HL-60/S4 treated with phorbol 12-myristate 13-acetate at 8.2 ng/mL for 4 days and 3 days (cell line): ENCODE results near the gene MTMR1.

Experiments used
- in situ Hi-C: fragments of 300-500 bp; cut with MboI; formaldehyde crosslinking; loops from 2 replicates; pipeline ENCODE4 v1.15.0; 2022; ENCODE audit warnings: low sequenced_read_pairs

Gene MTMR1

DNA sequence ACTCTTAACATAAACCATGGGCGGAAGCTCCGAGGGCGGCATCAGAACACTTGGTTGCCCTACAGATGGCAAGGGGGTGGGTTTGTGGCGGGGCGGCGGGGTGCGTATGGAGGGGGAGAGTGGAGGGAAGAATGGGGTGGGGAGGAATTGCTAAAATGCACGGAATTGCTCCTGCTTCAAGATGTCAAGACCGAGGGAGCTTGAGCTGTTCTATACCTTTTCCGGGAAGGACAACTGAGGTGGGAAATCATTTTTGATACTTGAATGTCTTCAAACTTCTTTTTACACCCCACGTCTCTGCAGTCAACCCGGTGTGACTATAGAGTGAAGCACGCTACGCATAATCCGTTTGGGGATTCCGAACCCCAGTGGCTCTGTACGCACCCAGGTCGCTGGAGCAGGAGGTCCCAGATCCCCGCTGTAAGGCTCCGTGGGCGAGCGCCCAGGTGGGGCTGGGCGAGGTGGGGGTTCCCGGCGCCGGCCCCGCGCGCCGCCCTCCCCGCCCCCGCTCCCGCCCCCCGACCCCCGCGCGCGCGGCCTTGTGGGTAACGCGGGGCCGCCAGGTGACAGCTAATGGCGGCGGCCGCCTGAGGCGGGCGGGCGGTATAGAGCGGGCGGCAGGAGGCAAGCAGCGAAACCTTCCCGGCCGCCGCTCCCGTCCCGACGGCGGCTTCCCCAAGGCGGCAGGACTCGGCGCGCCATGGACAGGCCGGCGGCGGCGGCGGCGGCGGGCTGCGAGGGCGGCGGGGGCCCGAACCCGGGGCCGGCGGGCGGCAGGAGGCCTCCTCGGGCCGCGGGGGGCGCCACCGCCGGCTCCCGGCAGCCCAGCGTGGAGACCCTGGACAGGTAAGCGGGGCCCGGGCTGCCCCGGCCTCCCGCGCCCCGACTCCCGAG, at the start of gene MTMR1:
MTMR1 (plus strand) TSS at position 566 of the 894 bp plus-strand sequence; CDS start at position 701, 135 bp downstream.
- in situ Hi-C loops, result loop anchor here (25.0 kb wide), 1 partner anchor 731 kb away; no protein-coding TSS in a partner anchor

DNA sequence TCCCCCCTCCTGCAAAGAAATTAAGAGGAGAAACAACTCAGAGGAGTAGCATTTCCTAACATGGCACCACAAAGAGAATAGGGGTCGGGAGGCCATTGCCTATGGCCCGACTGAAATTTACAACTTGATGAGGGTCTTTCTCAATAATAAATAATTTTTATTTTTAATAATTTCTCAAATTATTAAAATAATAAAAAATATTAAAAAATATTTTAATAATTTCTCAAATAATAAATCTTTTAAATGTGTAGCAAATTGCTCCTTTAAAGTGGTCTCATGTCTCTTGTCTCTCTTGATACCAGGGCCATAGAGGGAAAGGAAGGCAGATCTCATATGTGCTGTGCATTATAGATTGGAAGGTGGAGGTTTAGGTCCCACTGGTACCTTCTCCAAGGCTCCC, 49.2 kb upstream of the MTMR1 start:
- in situ Hi-C loops, result no loop called here

DNA sequence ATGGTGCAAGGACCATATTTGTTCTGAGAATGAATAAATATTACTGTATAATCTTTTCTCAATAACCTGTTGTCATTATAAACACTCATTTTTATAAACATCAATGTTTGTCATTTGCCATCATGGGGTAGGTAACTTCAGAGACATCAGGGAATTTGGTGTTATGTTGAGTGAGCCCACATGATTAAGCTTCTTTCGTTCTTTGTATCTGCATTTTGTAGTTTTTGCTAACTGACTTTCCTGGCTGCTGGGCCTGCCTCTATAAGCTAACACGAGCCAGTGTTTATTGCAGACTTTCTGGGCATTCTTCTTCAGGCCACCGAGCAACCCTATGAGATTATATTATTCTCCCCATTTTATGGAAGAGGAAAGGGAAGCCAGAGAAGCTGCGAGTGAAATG, 48.8 kb upstream of the MTMR1 start:
- in situ Hi-C loops, result no loop called here

DNA sequence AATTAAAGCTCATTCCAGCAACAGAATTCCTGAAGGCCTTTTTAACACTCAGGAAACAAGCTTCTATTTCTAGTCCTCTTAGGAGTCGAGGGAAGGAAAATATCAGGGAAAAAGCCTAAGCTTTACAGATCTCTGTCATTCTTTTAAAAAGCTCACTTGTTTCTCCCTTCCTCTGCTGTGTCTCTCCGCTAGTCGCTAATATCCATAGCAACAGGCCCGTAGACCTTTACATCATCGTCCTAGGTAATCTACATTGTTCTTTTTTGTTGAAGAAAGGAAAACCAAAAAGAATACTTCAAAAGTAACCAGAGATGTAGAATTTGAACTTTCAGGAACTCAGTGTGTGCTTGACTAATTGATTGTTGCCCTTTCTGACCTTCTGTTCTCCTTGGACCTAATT, 45.9 kb upstream of the MTMR1 start:
- in situ Hi-C loops, result no loop called here

DNA sequence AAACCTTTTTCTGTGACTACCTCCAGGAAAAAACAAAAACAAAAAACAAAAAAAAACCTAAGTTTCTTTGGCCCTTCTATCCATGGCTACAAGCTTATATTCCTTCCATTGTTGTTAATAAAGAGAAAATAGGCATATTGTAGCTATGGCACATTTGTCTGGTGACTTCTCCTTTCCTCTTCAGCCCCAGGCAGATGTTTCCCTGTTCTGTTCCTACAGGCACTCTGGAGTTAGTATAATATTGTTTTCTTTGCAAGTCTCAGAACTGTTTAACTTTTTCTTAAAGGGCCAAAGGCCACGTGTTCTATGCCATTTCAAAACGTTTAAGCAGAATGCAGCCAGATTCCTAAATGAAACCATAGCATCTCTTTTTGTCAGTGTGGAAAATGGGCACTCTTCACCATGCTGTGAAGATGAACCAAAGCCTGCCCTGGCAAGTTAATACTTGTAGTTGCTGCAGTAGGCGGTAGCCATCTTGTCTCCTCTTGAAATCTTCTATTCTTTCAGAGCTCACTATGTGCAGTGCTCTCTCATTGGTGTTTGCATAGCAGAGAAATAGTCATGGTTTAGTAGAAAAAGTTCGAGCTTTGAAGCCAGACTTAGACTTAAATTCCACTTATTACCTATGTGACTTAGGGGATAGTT, 44.8 kb upstream of the MTMR1 start:
- in situ Hi-C loops, result no loop called here

DNA sequence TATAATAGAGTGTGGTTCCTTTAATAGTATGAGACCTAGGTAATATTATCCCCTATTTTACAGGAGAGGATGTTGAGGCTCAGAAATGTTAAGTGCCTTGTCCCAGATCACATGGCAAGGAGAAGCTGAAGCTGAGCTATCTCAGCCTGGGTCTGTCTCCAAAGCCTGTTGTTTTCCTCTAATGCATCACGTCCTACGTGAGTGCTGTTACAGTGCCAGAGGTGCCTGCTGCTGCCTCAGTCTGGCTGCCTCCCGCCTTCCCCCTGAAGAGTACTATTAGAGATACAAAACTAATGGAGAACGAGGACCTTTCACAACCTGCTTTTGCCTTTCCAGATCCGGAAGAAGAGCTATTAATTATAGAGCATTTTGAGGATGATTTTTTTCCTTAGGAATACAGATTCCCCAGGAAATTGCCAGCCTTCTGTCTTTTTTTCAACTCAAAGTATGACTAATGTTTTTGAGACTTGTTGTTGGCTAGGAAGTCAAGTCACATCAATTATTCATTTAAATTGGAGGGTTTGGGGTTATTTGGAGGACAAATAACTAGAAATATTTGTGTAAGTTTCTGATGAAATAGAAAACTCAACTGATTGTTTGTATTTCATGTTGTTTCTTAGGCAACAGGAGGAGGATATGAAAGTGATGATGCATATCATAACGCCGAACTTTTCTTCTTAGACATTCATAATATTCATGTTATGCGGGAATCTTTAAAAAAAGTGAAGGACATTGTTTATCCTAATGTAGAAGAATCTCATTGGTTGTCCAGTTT, 43.9 kb upstream of the MTMR1 start:
- in situ Hi-C loops, result no loop called here

DNA sequence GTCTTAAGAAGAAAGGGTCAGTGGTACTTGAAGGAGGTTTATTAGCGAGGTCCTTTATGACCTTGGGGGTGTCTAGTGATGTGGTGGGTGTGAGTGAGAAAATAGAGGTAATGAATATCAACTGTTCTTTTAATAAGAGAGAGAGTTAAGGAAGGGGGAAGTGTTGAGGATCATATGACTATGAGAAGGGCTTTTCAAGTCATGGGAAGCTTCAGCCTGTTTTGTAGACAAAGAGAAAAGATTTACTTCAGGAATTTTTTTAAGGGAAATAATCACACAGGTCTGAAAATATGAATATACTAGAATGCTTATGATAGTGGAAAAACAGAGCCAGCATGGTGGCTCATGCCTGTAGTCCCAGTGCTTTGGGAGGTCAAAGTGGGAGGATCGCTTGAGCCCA, 41.3 kb upstream of the MTMR1 start:
- in situ Hi-C loops, result no loop called here

DNA sequence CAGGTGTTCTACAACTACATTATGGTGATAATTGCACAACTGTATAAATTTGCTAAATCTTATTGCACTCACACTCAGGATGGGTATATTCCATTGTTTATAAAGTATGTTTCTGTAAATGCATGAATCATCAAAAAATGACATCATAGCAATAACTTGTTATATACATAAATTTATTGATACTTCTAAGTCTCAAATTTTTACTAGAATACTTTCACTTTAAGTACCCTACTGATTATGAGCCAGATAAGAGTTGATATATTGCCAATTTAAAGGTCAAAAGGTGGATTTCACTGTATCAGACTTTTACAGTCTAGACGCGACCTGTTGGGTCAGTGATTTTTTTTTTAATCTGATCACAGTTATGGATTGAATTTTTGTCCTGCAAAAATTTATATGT, 37.4 kb upstream of the MTMR1 start:
- in situ Hi-C loops, result no loop called here

DNA sequence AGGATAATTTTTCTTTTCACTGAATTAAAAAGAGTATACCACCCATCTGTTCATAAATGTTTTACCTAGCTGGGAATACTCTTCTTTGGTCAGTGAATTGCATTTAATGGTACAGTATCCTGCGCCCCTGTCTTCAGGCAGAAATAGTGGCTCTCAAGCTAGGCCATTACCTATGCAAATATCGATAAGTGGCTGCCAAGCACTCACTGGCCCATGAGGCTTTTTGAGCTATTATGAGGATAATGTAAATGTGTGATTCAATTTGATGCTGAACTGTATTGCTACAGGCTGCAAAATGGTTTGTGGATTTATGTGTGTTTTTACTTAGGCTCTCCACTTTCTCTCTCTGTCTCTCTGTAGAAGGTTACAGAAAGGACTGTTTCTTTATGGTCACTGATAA, 30.1 kb upstream of the MTMR1 start:
- in situ Hi-C loops, result no loop called here

DNA sequence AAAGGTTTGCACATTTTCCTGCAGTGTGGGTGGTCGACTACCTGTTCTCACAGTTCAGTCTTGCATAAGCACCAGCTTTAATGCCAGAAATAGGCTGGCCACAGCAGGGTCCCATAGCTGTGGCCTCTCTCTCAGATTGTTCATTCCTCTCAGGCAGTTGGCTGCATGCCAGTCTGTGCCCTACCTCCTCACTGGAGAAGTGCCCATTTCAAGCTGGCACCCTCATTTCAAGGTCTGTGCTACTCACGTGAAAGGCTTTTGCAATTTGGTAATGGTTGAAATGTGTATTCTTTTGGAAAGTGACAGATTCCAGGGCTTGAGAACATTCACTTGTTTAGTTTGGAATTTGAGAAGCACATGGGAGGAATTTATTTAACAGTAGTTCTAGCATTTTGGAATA, 28.9 kb upstream of the MTMR1 start:
- in situ Hi-C loops, result no loop called here

DNA sequence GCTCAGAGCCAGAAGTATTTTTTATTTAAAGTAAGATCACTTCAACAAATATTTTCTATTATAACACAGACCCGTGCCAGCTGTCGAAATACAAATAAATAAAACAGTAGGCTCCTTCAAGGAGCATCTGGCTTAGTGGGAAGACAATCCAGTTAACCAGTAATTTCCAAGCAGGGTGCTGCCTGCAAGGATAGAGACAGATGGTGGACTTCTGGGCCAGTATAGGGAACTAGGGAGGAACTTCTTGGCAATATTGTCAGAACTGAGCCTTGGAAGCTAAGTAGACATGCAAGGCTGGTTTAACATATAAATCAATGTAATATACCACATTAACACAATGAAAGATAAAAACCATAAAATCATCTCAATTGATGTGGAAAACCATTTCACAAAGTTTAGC, 17.0 kb upstream of the MTMR1 start:
- in situ Hi-C loops, result loop anchor here (25.0 kb wide), 1 partner anchor 714 kb away; no protein-coding TSS in a partner anchor

DNA sequence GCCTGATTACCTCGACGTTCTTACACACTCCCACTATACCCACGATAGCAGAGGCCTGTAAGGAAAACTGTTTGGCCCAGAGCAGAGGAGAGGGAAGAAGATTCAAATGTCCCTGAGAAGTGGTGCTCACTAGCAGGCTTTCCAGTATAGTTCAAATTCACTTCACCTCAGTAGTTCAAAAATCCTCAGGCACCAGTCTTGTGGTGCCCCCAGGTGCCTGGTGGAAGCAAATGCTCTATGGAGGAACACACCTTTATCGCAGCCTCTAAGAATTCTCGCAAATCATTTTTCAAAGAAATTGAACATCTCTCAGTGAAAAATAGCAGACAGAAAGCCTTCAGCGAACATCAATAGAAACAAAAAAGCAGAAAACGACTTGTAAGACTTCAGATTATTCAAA, 12.2 kb upstream of the MTMR1 start:
- in situ Hi-C loops, result loop anchor here (25.0 kb wide), 1 partner anchor 719 kb away; no protein-coding TSS in a partner anchor

DNA sequence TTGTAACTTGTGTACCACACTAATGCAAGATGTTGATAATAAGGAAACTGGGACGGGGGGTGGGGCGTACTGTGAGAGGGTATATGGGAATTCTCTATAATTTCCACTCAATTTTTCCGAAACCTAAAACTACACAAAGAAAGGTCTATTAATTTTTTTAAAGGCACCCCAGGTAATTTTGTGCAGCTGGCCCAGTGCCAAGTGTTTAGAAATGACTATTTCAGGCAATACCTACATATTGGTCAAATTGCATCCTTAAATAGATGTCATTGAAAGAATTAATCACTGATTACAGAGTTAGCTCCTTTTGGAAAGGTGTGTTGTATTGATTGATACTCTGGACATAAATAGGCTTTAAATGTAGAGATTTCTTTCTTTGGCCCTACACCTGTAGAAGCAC, 10.1 kb upstream of the MTMR1 start:
- in situ Hi-C loops, result loop anchor here (25.0 kb wide), 1 partner anchor 721 kb away; no protein-coding TSS in a partner anchor

DNA sequence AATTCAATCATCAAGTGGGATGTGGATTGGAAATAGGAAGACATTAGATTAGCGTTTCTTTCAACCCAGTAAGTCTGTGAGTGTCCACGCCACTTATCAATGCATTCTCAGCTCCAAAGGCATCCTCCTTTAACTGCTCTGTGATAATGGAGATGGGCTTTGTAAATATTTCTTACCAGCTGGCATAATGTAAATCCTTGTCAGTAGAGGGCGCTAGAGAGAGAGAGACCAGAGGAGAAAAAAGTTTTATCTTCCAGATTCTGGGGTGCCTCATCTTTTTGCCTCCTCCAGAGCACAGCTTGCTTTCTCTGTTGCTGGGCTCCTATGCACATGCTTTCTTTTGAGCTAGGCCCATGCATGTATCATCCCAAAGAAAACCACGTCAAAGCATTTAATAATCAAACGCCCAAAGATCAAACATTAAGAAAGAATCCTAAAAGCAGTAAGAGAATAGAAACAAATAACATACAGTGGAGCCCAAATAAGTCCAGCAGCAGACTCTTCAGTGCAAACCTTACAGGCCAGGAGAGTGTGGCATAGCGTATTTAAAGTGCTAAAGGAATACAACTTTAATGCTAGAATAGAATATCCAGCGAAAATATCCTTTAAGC, 9.6 kb upstream of the MTMR1 start:
- in situ Hi-C loops, result loop anchor here (25.0 kb wide), 1 partner anchor 721 kb away; no protein-coding TSS in a partner anchor

DNA sequence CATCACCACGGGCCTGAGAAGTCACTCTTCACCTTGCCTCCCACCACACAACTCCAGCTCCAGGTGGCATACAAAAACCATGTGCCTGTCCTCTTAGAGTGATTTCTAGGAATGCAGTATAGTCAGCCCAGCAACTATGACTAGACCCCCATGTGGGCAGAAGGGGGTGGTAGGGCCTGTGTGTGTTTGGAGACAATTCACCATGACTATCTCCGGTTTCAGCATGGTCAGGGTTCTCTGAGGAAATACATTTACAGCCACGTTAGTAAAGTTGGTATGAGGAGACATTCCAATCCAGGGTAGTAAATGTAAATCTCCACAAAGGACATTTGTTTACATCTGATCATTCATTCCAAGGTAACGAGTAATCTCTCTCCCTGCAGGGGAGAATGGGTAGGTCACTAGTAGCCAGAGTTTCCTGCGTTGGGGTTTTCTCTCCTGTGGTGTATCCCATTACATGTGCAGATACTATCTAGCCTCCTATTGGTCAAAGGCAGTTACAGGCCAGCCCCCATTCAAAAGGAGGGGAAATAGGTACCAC, 4.2 kb upstream of the MTMR1 start:
- in situ Hi-C loops, result loop anchor here (25.0 kb wide), 1 partner anchor 727 kb away; no protein-coding TSS in a partner anchor

DNA sequence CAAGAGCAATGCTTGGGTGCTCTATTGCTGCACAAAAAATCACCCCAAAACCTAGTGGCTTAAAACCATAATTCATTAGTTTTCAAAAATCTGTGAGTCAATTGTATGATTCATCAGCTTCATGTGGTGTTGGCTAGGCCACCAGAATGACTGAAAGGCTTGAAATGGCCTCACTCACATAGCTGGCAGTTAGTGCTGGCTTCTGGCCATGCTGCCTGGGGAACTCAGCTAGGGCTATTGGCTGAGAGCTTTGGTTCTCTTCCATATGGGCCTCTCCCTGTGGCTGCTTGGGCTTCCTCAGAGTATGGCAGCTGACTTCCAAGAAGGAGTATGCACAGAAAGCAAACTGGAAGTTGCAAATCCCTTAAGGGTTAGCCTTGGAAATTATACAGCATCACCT, 3.1 kb upstream of the MTMR1 start:
- in situ Hi-C loops, result loop anchor here (25.0 kb wide), 1 partner anchor 728 kb away; no protein-coding TSS in a partner anchor

DNA sequence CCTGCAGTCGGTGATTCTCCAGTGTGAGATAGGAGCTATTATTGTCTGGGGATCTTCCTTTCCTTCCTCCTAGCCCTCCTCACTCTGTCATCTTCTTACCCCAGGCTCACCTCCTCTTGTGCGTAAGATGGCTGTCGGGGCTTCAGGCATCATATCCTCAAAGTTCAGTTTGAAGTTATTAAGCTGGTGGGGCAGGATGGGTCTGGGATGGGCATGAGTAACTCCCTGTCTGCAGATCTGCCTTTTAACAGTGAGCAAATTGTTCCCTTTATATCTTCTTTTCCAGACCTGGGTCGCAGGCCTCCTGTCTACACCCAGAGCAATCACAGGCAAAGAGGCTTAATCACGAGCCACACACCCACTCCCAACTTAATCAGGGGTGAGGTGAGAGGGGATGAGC, 900 bp upstream of the MTMR1 start:
- in situ Hi-C loops, result loop anchor here (25.0 kb wide), 1 partner anchor 730 kb away; no protein-coding TSS in a partner anchor

DNA sequence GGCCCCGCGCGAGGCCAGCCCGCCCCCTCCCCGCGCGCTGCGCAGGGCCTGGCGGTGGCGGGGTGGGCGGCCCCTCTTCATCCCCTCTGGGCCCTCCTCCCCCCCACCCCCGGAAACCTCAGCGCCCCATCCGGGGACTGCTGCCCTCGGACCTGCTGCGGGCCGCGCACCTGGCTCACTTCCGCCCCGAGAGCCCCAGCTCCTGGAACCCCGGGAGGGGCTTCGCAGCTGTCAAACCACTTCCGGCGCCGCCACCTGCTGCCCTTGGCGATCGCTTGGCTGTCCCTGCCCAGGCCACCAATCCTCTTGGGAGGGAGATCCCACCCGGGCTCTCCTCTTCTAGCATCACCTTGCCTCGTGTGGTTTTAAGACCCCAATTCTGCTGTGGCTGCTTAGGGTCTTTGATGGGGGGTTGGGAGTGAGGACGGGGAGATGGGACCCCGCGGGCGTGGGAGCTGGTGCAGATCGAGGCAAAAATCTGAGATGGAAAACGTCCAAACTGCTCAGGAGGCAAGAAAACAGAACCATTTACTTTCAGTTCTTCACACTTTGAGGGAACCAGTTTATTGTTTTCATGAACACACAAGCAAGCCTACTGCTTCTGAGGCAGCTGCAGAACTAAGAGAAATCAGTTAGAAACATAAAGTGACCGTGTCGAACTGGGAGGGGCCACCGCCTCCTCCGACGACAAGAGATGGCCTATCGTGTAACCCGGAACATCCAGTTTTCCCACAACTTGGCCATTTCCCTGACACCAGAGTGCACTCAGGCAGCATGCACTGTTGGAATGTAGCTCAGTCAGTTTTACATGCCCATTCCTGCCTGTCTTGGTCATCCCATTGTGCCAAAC, 754 bp downstream of the MTMR1 start:
- in situ Hi-C loops, result loop anchor here (25.0 kb wide), 1 partner anchor 732 kb away; no protein-coding TSS in a partner anchor

DNA sequence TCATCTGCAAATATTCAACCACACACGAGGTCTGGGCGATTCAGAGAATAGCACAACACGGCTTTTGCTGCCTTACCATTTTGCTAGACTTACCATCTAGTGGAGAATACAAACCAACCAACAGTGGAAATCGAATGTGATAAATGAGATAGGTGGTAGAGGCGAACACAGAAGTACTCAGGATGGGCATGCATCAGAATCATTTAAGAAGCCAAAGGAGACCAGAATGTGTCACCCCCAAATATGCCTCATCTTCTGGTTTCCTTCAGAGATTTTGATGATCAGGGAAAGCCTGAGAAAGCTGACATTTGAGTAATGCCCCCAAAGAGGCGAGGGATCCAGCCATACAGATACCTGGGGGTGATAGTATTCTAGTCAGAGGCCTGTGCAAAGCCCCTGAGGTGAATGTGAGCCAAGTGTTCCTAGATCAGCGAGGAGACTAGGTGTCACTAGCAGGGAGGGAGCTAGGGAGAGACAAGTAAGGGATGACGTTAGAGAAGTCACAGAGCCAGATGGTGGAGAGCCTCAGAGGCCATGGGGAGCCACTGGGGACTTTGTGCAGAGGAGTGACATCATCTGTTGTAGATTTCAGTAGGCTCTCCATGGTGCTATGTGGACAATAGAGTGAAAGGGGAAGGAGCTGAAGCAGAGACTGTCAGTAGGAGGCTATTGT, 1.7 kb downstream of the MTMR1 start:
- in situ Hi-C loops, result loop anchor here (25.0 kb wide), 1 partner anchor 733 kb away; no protein-coding TSS in a partner anchor
